Measurements from ENCODE around the gene NCOR1.
"Not testable (repeated sequence)": the region's sequence is repeated elsewhere in the genome, so short reads cannot be mapped to it uniquely, and the experiment has no call there.

NCOR1 gene

GRCh38 chr17:16083223-16083622 is 132.1 kb downstream of the NCOR1 start:
- no peak for DNase-seq

- DNase-seq, result no peak
These were observed 133.7 kb downstream of the NCOR1 start for GRCh38 chr17:16081507-16082087.

GRCh38 chr17:16080366-16080765 is 135.0 kb downstream of the NCOR1 start:
- DNase-seq, result no peak

GRCh38 chr17:16075949-16076348 is 139.4 kb downstream of the NCOR1 start:
- DNase-seq, result no peak

GRCh38 chr17:16074423-16074822 is 140.9 kb downstream of the NCOR1 start:
- no peak for DNase-seq

- DNase-seq, result no peak
These were observed 141.5 kb downstream of the NCOR1 start for GRCh38 chr17:16073845-16074244.

GRCh38 chr17:16072031-16072430 is 143.3 kb downstream of the NCOR1 start:
- no peak for DNase-seq

GRCh38 chr17:16068323-16068722 is 147.0 kb downstream of the NCOR1 start:
- DNase-seq, result no peak

GRCh38 chr17:16066125-16066524 is 149.2 kb downstream of the NCOR1 start:
- no peak for DNase-seq

- no peak for DNase-seq
These were observed 153.7 kb downstream of the NCOR1 start for GRCh38 chr17:16061631-16062030.

GRCh38 chr17:16055139-16055538 is 160.2 kb downstream of the NCOR1 start:
- DNase-seq, result not testable (repeated sequence)

GRCh38 chr17:16052486-16052885 is 162.8 kb downstream of the NCOR1 start:
- no peak for DNase-seq

GRCh38 chr17:16050844-16051243 is 164.5 kb downstream of the NCOR1 start:
- no peak for DNase-seq

GRCh38 chr17:16048811-16049449 is 166.4 kb downstream of the NCOR1 start:
- no peak for DNase-seq

- no peak for DNase-seq
These were observed 168.4 kb downstream of the NCOR1 start for GRCh38 chr17:16046966-16047365.

- DNase-seq, result no peak
These were observed 170.8 kb downstream of the NCOR1 start for GRCh38 chr17:16044487-16044886.

GRCh38 chr17:16040710-16041251 is 174.6 kb downstream of the NCOR1 start:
- DNase-seq, result no peak

- DNase-seq, result no peak
These were observed 177.7 kb downstream of the NCOR1 start for GRCh38 chr17:16037636-16038035.

- no peak for DNase-seq
These were observed 179.1 kb downstream of the NCOR1 start for GRCh38 chr17:16036261-16036660.

GRCh38 chr17:16033729-16034349 is 181.5 kb downstream of the NCOR1 start:
- no peak for DNase-seq

GRCh38 chr17:16027708-16028584 is 187.4 kb downstream of the NCOR1 start:
- peak; percentile 81 for DNase-seq

- no peak for DNase-seq
These were observed 188.4 kb downstream of the NCOR1 start for GRCh38 chr17:16026895-16027294.

GRCh38 chr17:16025202-16025601 is 190.1 kb downstream of the NCOR1 start:
- no peak for DNase-seq
